IMR-90 (cell line): ENCODE measurements around the gene NLGN1. TPM values are rescaled to one million over a fixed set of nuclear protein-coding genes. Genes with fewer than 3 reads are reported as not detected.

ENCODE experiments used
- ATAC-seq: fragments of 200-7000 bp; cut with Tn5 transposase; 2 replicates; pipeline ENCODE4 v1.9.1; 2020; ENCODE audit warnings: low read depth, mild to moderate bottlenecking, moderate library complexity
- BruUV-seq: library from RNA; stranded (reverse); fragments of 400-500 nt; replicated peaks from 2 replicates; lab custom pipeline; 2021; lab: Mats Ljungman, UMichigan
- CTCF ChIA-PET: fragments of 300-600 bp; formaldehyde crosslinking; extraction: SDS; loops from one replicate; lab custom pipeline; 2021; ENCODE audit warnings: antibody characterized with exemption; lab: Yijun Ruan, JAX
- POLR2A ChIA-PET: fragments of 300-600 bp; sonication (Branson Sonifier 250); formaldehyde crosslinking; loops from one replicate; lab custom pipeline; 2022; ENCODE audit warnings: antibody characterized with exemption; ENCODE audit not compliant: unreplicated experiment; lab: Charles Lee
- DNase-seq: peaks from one replicate; pipeline ENCODE4 v3.0.0; 2013
- H2AFZ ChIP-seq: replicated peaks from 2 replicates; pipeline ENCODE3; 2013; ENCODE audit warnings: low read length, mild to moderate bottlenecking; ENCODE audit not compliant: poor library complexity
- H2AK5ac ChIP-seq: 2 replicates; pipeline ENCODE4 v1.6.1; 2013; ENCODE audit warnings: low read depth, low read length, inconsistent platforms
- H2AK9ac ChIP-seq: replicated peaks from 2 replicates; pipeline ENCODE3; 2013; ENCODE audit warnings: mild to moderate bottlenecking, low read depth, low read length, moderate library complexity; ENCODE audit not compliant: poor library complexity
- H2BK120ac ChIP-seq: 2 replicates; pipeline ENCODE4 v1.6.1; 2013; ENCODE audit warnings: low read depth, low read length, inconsistent platforms
- H2BK15ac ChIP-seq: 3 replicates; pipeline ENCODE4 v1.6.1; 2013; ENCODE audit warnings: low read depth, low read length, inconsistent platforms
- H2BK20ac ChIP-seq: 2 replicates; pipeline ENCODE4 v1.6.1; 2013; ENCODE audit warnings: low read depth, mild to moderate bottlenecking, inconsistent platforms, low read length, moderate library complexity
- H2BK5ac ChIP-seq: 2 replicates; pipeline ENCODE4 v1.6.1; 2013; ENCODE audit warnings: mild to moderate bottlenecking, low read depth, low read length, inconsistent platforms; ENCODE audit not compliant: poor library complexity, severe bottlenecking
- H3K14ac ChIP-seq: replicated peaks from 2 replicates; pipeline ENCODE4 v1.6.1; 2013; ENCODE audit warnings: low read depth, low read length, inconsistent platforms
- H3K18ac ChIP-seq: 2 replicates; pipeline ENCODE4 v1.6.1; 2013; ENCODE audit warnings: low read depth, low read length, control low read depth
- H3K23ac ChIP-seq: 2 replicates; pipeline ENCODE4 v1.6.1; 2013; ENCODE audit warnings: low read depth, low read length, inconsistent platforms
- H3K27ac ChIP-seq: 2 replicates; pipeline ENCODE4 v1.5.1; 2013; ENCODE audit warnings: mild to moderate bottlenecking, control low read depth, low read length; ENCODE audit not compliant: insufficient read depth
- H3K27me3 ChIP-seq: 2 replicates; pipeline ENCODE4 v1.6.1; 2013; ENCODE audit warnings: low read length; ENCODE audit not compliant: control insufficient read depth, insufficient read depth
- H3K36me3 ChIP-seq: 2 replicates; pipeline ENCODE4 v1.6.1; 2013; ENCODE audit warnings: low read length, mixed read lengths; ENCODE audit not compliant: control insufficient read depth, insufficient read depth
- H3K4ac ChIP-seq: 2 replicates; pipeline ENCODE4 v1.6.1; 2013; ENCODE audit warnings: low read depth, low read length, inconsistent platforms
- H3K4me1 ChIP-seq: 2 replicates; pipeline ENCODE4 v1.6.1; 2013; ENCODE audit warnings: low read length, mixed read lengths; ENCODE audit not compliant: control insufficient read depth, insufficient read depth
- H3K4me2 ChIP-seq: 2 replicates; pipeline ENCODE4 v1.6.1; 2013; ENCODE audit warnings: low read depth, mild to moderate bottlenecking, control low read depth, low read length, moderate library complexity
- H3K4me3 ChIP-seq: 2 replicates; pipeline ENCODE4 v1.5.1; 2013; ENCODE audit warnings: low read depth, mild to moderate bottlenecking, control low read depth, low read length, moderate library complexity; ENCODE audit not compliant: insufficient read depth
- H3K56ac ChIP-seq: 2 replicates; pipeline ENCODE4 v1.6.1; 2013; ENCODE audit warnings: low read length, inconsistent platforms; ENCODE audit not compliant: insufficient read depth; ENCODE audit errors: extremely low read depth
- H3K79me1 ChIP-seq, 2 experiments: 2 replicates each; pipeline ENCODE4 v1.6.1; 2013; ENCODE audit warnings: low read length in 2 of 2, inconsistent platforms in 1 of 2, low read depth in 1 of 2
- H3K9ac ChIP-seq: 2 replicates; pipeline ENCODE4 v1.6.1; 2013; ENCODE audit warnings: low read depth, low read length, control low read depth
- H3K9me1 ChIP-seq: 2 replicates; pipeline ENCODE4 v1.6.1; 2013; ENCODE audit warnings: low read length, inconsistent platforms; ENCODE audit not compliant: insufficient read depth
- H3K9me3 ChIP-seq: 2 replicates; pipeline ENCODE4 v1.6.1; 2013; ENCODE audit warnings: low read length; ENCODE audit not compliant: control insufficient read depth, insufficient read depth
- H4K20me1 ChIP-seq: 2 replicates; pipeline ENCODE4 v1.6.1; 2013; ENCODE audit warnings: low read length, inconsistent platforms; ENCODE audit not compliant: insufficient read depth
- H4K5ac ChIP-seq: 2 replicates; pipeline ENCODE4 v1.6.1; 2013; ENCODE audit warnings: mild to moderate bottlenecking, low read depth, low read length, control low read depth
- H4K8ac ChIP-seq, 2 experiments: 2 replicates each; pipeline ENCODE4 v1.6.1; 2013; ENCODE audit warnings: low read depth in 2 of 2, low read length in 2 of 2, control low read depth in 1 of 2, inconsistent platforms in 1 of 2
- H4K91ac ChIP-seq: 2 replicates; pipeline ENCODE4 v1.6.1; 2013; ENCODE audit warnings: low read depth, low read length, inconsistent platforms; ENCODE audit not compliant: insufficient read depth
- CHD1 ChIP-seq: IDR thresholded peaks from 2 replicates; pipeline ENCODE4 v1.6.1; 2012; ENCODE audit warnings: low read depth, low read length, improper control_type of control experiment
- MXI1 ChIP-seq: IDR thresholded peaks from 2 replicates; pipeline ENCODE4 v1.6.1; 2012; ENCODE audit warnings: low read depth, mild to moderate bottlenecking, low read length, moderate library complexity, borderline replicate concordance
- POLR2A ChIP-seq: IDR thresholded peaks from 2 replicates; pipeline ENCODE4 v1.6.1; 2012; ENCODE audit warnings: mild to moderate bottlenecking, low read depth, low read length
- RCOR1 ChIP-seq: IDR thresholded peaks from 2 replicates; pipeline ENCODE4 v1.6.1; 2012; ENCODE audit warnings: mild to moderate bottlenecking, low read length, improper control_type of control experiment; ENCODE audit not compliant: insufficient replicate concordance
- USF2 ChIP-seq: fragments of 150-350 bp; IDR thresholded peaks from 2 replicates; pipeline ENCODE4 v1.6.1; 2017; ENCODE audit warnings: mild to moderate bottlenecking, antibody characterized with exemption, low read length, low read depth
- WGBS, 2 experiments: methylation state at CpG; one replicate each; pipeline versions ENCODE4 v1.1.5 to v1.1.7; 2013; ENCODE audit warnings: missing lambda C conversion rate in 2 of 2; ENCODE audit not compliant: insufficient read length in 1 of 2; ENCODE audit errors: extremely low coverage in 2 of 2; 5-methylcytosine and 5-hydroxymethylcytosine counted together
- dilution Hi-C: fragments of 300-500 bp; cut with HindIII; formaldehyde crosslinking; loops from one replicate; pipeline ENCODE4 v1.14.3; 2018; ENCODE audit warnings: low sequenced_read_pairs; ENCODE audit not compliant: unreplicated experiment
- in situ Hi-C: fragments of 300-500 bp; cut with MboI; formaldehyde crosslinking; loops from 3 replicates; pipeline ENCODE4 v1.14.3; 2019; ENCODE audit warnings: low sequenced_read_pairs, inconsistent platforms, mixed read lengths
- intact Hi-C: fragments of 100-400 bp; cut with micrococcal nuclease; formaldehyde crosslinking; loops from 2 replicates; pipeline ENCODE4 v1.10.0; 2022
- polyA plus RNA-seq, 3 experiments: library from polyadenylated mRNA; depleted of rRNA; stranded (reverse); fragments of >200 nt; gene quantifications; 2 replicates each; pipeline ENCODE4 v1.2.3, GENCODE V29; 2012; ENCODE audit warnings: low replicate concordance in 1 of 3
- total RNA-seq: library from RNA; depleted of rRNA; stranded (reverse); fragments of >200 nt; gene quantifications from 2 replicates; pipeline ENCODE4 v1.2.3, GENCODE V29; 2012

Gene NLGN1
- total and polyA plus RNA-seq, 2 of the 4 experiments (the other 2 are of a cell fraction): 1.8 to 12.5 TPM

- Histone ChIP-seq H3K18ac (0 out of 2 replicates have a peak overlapping the region, but pooled peaks have one; percentile 7), H3K4me1 (peaks cover 5% of the 10 kb centered on the region; the same call in 1 of the 2 replicates), H2AK9ac (no peak overlapping the region), H3K4ac (no peak overlapping the region), H2BK5ac (no peak overlapping the region), H2AFZ (no peak overlapping the region), H3K56ac (no peak overlapping the region), H3K27me3 (no peaks in the 10 kb centered on the region), H2BK120ac (no peak overlapping the region), H3K79me1 (no peaks in the 10 kb centered on the region), H3K27ac (no peak overlapping the region), H3K36me3 (no peaks in the 10 kb centered on the region), H3K4me2 (peak overlapping the region; percentile 2; the same call in 1 of the 2 replicates), H3K9me3 (no peaks in the 10 kb centered on the region), H2AK5ac (no peak overlapping the region; the same call in 1 of the 2 replicates), H2BK15ac (no peak overlapping the region), H4K91ac (no peak overlapping the region), H3K9me1 (no peaks in the 10 kb centered on the region), H3K4me3 (no peak overlapping the region), H3K23ac (no peak overlapping the region), H4K20me1 (no peaks in the 10 kb centered on the region), H3K14ac (peak overlapping the region; percentile 25; the same call in 1 of the 2 replicates), H2BK20ac (peak overlapping the region; percentile 72; the same call in 1 of the 2 replicates), H3K9ac (no peak overlapping the region), H4K5ac (no peak overlapping the region), H4K8ac (peak overlapping the region in 1 of 2 experiments; percentile 43; a peak in 1 of 4 replicates)
- DNase-seq: no peak
- intact Hi-C loops (no loop called here), in situ Hi-C loops (no loop called here), dilution Hi-C loops (no loop called here)
- no CpG with 5 or more reads among the region's 1 CpG for WGBS, 2 experiments
- ChIA-PET POLR2A (no interaction called here), CTCF (no interaction called here)
- no peak for TF ChIP-seq POLR2A
- TF ChIP-seq USF2: no peak
- TF ChIP-seq MXI1: no peak
- TF ChIP-seq RCOR1: no peak
- TF ChIP-seq CHD1: no peak
- ATAC-seq: peak; percentile 49
- no TSS peak for BruUV-seq
These were observed 734.5 kb downstream of the NLGN1 start for GRCh38 chr3:174132006-174132405.
